ENCODE data around the gene UACA.
"Not testable (repeated sequence)": the region's sequence is repeated elsewhere in the genome, so short reads cannot be mapped to it uniquely, and the experiment has no call there.

Gene UACA

GRCh38 chr15:70663069-70663468 lies 100.3 kb downstream of the UACA start:
- DNase-seq: not testable (repeated sequence)

GRCh38 chr15:70659662-70660061 lies 103.7 kb downstream of the UACA start:
- DNase-seq: no peak

GRCh38 chr15:70658641-70659040 lies 104.7 kb downstream of the UACA start:
- DNase-seq: no peak

- no peak for DNase-seq
These were observed 109.9 kb downstream of the UACA start for GRCh38 chr15:70653426-70653825.

GRCh38 chr15:70652341-70652740 lies 111.0 kb downstream of the UACA start:
- DNase-seq: no peak

- no peak for DNase-seq
These were observed 112.0 kb downstream of the UACA start for GRCh38 chr15:70651303-70651845.

GRCh38 chr15:70650567-70651302 lies 112.6 kb downstream of the UACA start:
- DNase-seq: no peak

- no peak for DNase-seq
These were observed 116.0 kb downstream of the UACA start for GRCh38 chr15:70647396-70647795.

- no peak for DNase-seq
These were observed 117.2 kb downstream of the UACA start for GRCh38 chr15:70646169-70646568.

GRCh38 chr15:70643783-70644125 lies 119.6 kb downstream of the UACA start:
- DNase-seq: no peak

GRCh38 chr15:70643106-70643782 lies 120.1 kb downstream of the UACA start:
- no peak for DNase-seq

- DNase-seq: no peak
These were observed 126.7 kb downstream of the UACA start for GRCh38 chr15:70636540-70637165.

GRCh38 chr15:70635895-70636294 lies 127.5 kb downstream of the UACA start:
- DNase-seq: no peak

- no peak for DNase-seq
These were observed 129.4 kb downstream of the UACA start for GRCh38 chr15:70633991-70634390.

- DNase-seq: no peak
These were observed 130.1 kb downstream of the UACA start for GRCh38 chr15:70633103-70633831.

GRCh38 chr15:70632491-70633102 lies 130.8 kb downstream of the UACA start:
- DNase-seq: no peak

- no peak for DNase-seq
These were observed 131.3 kb downstream of the UACA start for GRCh38 chr15:70632079-70632478.

GRCh38 chr15:70629735-70630273 lies 133.6 kb downstream of the UACA start:
- no peak for DNase-seq

- DNase-seq: no peak
These were observed 134.8 kb downstream of the UACA start for GRCh38 chr15:70628549-70628896.

GRCh38 chr15:70627734-70628548 lies 135.4 kb downstream of the UACA start:
- DNase-seq: no peak

- no peak for DNase-seq
These were observed 136.0 kb downstream of the UACA start for GRCh38 chr15:70627322-70627721.

- no peak for DNase-seq
These were observed 137.9 kb downstream of the UACA start for GRCh38 chr15:70625438-70625837.
